GM21528 (cell line): Measurements from ENCODE around the gene SSU72.
"Not testable (repeated sequence)": the region's sequence is repeated elsewhere in the genome, so short reads cannot be mapped to it uniquely, and the experiment has no call there.

Experiments used
- ATAC-seq: cut with Tn5 transposase; IDR thresholded peaks from one replicate; pipeline ENCODE4 v1.9.1; 2021; ENCODE audit warnings: mild to moderate bottlenecking, moderate library complexity; ENCODE audit not compliant: unreplicated experiment, low FRiP score

SSU72 gene

DNA sequence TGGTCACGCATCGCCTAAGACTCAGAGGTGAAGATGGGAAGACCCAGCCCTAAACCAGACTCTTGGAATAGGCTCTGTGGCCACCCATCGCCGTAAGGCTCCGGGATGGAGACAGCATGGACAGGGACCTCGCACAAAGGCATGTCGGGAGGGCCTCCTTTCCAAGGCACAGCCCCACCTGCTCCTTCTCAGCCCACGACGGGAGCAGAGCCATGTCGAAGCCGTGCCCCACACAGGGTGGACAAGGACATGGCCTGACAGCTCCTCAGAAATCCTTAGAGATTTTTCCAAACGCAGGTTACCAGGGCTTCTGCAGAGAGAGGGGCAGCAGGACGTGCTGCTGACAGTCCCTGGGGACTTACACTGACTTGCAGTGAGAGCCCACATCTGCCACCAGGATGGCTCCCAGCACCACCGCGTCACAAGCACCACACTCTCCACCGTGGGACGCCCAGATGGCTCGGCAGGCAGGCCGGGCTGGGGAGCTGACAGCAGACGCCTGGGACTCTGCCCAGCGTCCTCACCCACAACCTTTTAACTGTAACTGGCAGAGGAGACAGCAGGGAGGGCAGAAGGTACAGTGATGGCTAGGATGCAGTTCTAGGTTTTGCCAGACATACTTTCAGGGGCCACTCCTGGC, 12.0 kb downstream of the SSU72 start:
- no peak for ATAC-seq

DNA sequence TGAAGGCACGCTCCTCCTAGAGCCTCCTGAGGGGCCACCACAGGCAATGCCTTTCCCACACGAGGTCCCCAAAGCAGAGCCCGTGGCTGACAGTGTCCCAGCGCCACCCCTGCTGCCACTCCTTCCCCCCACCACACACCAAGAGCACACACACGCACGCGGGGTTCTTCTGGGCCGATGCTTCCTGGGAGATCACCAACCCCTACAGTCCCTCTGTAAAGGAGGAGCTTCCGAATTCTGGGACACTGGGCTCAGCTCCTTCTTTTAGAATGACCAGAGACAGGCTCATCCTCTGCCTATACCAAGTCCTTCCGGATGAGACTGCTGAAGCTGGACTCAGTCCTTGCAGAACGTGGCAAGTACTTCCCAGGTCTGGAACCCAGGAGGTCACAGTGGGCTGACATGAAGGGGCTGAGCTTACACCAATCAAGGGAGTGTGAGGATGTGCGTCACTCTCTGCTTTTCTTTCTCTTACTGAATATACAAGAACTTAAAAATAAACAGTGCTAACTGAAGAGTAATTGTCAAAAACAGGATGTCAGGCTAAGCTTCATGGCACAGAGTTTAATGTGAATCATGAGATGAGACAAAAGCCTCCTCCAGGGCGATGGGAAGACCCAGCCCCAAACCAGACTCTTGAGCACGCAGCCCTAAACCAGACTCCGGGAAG, 12.7 kb downstream of the SSU72 start:
- ATAC-seq: no peak

DNA sequence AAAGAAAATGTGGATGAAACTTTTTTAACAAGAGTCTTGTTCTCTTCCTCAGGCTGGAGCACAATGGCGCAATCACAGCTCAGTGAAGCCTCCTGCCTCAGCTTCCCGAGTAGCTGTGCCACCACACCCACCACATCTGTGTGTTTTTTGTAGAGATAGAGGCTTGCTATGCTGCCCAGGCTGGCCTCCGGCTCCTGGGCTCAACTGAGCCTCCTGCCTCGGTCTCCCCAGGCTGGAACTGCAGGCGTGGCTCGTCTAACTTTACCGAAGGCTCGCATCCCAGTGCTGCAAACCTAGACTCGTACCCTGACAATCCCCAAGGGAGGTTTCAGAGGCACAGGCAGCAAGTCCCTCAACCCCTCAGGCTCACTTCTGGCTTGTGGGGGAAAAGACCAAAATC, 14.5 kb downstream of the SSU72 start:
- no peak for ATAC-seq

DNA sequence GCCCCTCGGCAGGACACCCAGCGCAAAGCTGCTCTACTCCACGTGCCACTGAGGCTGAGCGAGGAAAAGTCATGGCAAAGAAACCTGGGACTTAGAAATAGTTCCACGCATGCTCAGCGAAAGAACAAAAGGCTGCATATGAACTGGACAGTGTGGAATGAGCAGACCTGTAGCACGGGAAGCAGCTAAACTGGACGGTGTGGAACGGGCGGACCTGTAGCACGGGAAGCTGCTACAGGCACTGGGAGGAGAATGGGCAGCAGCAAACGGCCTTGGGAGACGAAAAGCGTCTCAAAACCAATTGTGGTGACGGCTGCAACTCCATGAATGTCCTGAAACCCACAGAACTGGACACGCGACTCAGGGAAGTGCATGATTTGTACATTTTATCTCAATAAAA, 15.6 kb downstream of the SSU72 start:
- ATAC-seq: no peak

DNA sequence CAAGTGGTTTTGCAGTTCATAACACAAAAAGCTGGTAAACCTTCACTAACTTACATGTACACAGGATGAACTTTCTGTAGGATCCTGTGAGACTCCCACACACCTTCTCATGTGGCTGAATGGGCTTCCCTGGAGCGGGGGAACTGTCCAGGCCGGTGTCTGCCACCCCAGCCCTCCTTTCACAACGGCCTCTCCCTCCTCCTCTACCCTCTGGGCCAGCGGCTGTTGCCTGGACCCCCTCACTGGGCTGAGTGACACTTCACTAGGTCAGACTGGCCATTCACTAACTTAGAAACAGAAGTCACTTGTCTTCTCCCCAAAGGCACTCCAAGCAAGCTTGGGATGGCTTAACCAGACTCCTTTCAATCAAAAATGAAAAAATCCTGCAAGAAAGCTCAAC, 16.1 kb downstream of the SSU72 start:
- ATAC-seq: no peak

DNA sequence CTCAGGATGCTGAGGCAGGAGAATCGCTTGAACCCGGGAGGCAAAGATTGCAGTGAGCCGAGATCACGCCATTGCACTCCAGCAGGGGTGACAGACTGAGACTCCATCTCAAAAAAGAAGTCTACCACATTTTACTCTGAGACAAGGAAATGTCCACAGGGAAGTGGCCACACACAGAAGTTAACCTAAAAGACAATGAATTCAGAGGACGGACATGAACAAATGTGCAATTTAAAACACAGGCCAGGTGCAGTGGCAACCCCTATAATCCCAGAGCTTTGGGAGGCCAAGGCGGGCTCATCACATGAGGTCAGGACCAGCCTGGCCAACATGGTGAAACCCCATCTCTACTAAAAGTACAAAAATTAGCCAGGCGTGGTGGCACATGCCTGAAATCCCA, 17.0 kb downstream of the SSU72 start:
- not testable (repeated sequence) for ATAC-seq

DNA sequence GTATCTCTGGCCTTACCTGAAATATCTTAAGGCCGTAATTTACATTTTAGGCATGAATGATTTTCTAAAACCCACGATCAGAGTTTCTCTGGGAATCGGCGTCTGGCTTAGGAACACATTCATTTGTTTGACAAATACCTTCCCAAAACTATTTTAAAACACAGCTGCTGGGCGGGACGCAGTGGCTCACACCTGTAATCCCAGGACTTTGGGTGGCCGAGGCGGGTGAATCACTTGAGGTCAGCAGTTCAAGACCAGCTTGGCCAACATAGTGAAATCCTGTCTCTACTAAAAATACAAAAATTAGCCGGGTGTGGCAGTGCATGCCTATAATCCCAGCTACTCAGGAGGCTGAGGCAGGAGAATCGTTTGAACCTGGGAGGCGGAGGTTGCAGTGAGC, 17.7 kb downstream of the SSU72 start:
- ATAC-seq: not testable (repeated sequence)

DNA sequence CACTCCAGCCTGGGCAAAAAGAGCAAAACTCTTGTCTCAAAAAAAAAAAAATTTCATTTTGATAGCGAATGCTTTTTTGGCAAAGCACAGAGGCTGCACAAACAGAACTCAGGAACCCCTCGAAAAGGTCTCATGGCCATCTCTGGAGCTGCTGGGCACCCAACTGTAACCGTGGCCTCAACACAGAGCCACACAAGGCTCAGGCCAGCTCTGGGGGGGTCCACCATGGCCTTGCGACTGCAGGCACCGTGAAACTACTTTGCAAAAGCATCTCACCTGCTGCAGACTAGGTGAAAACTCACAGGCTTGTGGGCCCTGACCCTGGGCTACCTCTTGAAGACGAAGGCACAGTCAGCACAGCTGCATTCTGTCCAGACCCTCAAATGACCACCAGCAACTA, 18.2 kb downstream of the SSU72 start:
- ATAC-seq: no peak

DNA sequence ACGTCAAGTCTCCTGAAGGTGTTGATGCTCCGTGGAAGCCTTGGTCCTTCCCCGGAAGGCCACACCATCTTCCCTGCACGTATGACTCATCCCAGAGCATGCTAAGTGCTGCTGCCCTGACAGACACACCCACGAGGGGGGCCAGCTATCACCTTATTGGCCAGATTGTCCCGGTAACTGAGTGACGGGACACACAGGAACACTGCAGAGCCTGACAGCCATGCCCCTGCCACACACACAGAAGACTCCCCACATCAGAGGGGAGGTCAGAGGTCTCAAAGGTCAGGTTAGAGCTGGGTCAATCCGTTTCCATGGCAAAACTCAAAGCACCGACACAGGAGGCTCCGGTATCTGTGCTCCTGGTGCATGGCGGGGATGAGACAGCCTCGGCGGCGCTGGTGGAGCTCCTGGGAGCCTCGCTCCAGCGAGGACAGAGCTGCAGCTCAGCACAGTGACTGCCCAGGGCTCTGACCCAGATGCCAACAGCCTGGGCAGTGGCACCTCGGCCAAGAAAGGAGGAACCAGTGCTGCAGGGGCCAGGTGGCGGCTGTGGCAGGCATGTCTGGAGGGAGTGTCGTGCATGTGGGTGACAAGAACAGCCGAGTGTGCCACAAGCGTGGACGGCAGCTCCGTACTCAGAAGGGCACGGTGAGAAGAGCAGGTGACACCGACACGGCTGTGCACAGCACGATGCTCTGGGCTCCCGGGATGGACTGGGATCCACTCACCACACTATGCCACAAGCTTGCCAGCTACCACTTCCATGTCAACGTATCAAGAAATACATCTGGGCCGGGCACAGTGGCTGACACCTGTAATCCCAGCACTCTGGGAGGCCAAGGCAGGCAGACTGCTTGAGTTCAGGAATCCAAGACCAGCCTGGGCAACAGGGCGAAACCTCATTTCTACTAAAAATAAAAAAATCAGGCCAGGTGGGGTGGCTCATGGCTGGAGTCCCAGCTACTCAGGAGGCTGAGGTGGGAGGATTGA, 19.4 kb downstream of the SSU72 start:
- no peak for ATAC-seq

DNA sequence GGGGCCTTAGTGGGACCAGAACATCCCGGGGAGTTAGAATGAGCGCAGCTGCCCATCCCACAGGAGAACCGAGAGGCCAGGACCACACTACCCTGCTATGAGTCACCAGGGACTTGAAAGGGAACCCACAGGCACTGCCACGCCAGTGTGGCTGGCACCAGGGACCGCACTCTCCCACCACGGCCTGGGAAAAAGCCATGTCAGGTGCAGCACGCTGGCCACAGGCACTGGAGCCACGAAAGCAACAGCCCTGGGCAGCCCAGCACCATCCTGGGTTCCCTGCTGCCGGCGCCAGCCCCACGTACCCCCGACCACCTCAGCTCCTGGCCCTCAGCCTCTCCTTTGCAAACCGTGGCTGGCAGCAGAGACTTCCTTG, 20.1 kb downstream of the SSU72 start:
- no peak for ATAC-seq

DNA sequence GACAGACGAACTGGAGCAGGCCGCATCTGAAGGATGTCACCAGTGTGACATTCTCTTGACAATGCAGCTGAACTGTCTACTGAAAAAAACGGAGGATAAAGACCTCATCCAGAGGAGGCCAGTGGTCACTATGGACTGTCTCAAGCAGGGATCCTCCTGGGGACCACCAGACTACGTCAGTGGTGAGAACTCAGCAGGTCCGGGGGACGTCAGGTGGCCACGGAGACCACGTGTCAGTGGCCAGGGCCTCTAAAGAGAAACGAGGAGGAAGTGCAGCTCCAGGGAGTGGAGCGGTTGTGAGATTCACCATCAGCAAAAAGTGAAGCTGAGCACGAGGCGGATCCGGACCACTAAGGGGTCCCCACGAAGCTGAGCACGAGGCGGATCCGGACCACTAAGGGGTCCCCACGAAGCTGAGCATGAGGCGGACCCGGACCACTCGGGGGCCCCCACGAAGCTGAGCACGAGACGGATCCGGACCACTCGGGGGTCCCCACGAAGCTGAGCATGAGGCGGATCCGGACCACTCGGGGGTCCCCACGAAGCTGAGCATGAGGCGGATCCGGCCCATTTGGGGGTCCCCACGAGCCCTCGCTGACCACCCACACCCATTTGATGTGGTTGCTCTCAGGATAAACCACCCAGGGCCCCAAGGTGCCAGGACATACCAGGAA, 20.7 kb downstream of the SSU72 start:
- ATAC-seq: no peak

DNA sequence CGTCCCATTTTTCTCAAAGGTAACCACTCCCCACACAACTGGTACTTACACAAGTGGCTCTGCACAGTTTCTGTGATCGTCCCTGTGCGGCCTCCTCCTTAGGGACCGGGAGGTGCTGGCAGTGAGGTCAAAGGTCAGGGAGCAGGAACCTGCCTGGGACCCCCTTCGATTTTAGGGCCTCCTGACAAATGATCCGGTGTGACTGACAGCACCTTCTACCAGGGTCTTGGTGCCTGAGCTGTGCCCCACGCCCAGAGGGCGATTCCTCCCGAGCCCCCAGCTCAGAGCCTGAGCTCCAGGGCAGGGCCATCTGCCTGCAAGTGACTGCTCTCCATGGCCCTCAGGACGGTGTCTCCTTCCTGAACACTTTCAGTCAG, 22.4 kb downstream of the SSU72 start:
- no peak for ATAC-seq

DNA sequence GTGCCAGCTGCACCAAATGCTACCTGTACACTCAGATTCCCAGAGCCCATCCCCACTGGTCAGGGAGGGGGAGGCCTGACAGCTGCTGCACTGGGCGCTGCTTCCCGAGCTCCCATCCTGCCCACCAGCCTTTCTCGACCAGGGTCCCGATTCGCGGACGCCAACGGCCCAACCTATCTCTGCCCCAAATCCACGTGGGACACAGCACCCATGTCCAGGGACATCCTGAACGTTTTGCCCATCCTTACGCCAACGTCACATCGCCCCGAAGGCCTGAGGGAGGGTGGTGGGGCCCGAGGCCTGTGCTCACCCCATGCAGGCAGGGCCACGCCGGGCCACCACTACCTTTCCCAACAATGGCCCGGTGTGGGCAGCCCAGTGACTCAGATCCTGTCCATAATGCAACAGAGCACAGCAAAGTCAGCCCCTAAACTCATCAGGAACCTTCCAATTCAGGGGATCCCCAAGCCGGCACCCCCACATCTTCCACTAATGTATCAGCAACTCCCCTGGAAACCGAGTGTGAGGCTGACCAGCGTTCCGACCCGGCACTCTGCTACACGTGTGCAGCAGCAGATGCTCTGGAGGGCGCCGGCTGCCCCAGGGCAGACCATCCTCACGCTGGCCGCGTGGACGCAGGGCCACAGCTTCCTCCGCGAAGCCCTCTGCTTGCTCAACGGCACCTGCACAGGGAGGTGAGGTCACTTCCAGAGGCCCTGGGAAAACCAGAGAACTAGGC, 23.0 kb downstream of the SSU72 start:
- ATAC-seq: no peak

DNA sequence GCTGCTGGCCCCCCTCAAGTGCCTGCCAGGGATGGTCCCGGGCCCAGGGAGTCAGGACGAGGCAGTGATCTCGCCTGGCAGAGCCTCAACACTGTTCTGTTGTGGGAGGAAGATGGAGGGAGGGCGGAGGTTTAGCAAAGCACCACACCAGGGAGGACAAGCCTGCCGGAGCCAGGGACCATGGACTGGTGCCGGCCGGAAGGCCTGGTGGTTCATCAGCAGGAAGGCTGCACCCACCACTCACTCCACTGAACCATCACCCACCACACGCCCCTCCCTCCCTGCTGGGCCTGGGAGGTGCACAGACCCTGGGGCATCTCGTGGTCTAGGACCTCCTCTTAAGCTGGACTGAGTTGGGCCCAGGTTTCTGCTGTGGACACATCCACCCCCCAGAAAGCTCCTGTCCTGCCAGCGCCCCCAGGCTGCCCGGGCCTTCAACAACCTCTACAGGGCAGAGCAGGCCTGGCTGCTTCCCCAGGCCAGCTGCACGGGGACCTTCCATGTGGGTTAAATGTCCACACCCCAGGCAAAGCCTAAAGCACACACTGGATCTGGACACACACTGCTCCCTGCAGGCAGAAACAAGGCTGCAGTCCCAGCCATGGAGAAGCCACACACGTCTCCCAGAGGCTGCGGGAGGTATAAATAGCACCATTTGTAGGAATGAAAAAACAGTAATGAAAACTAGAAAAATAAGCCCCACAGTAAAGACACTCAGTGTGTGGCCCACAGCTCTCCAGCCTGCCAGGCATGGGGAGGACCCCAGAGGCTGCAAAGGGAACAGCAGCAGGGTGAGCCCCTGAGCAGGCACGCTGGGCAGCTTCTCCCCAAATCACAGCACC, 23.9 kb downstream of the SSU72 start:
- ATAC-seq: no peak

DNA sequence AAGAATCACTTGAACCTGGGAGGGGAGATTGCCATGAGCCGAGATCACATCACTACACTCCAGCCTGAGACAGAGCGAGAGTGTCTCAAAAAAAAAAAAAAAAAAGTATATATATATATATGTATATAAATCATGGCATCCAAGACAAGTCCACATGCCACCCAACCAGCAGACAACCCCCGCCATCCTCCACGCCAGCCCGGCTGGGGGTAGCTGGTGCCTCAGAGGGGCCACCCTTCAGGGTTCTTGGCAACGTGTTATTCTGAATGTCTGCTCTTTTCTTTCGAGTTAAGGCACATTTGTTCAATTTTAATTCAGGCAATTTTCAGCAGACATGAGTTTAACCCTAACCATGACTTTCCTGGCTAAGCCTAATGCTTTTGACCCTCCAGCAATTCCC, 24.6 kb downstream of the SSU72 start:
- ATAC-seq: no peak

DNA sequence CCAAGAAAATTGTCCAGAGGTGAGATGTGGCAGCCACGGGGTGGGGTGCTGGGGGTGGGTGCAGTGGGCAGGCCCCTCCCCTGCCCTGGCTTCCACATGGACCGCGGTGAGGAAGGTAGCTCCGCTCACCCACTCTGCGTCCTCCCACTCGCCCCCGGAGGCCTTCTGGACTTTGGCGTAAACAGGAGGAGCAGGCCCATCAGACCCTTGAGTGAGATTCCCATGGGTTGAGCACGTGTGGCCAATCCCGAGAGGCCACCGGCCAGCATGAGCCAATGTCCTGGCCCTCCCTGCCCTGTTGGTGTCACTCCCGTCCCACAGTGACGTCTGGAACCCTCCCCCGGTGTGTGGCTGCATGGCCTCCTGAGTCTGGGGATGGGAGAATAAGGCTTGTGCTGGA, 26.1 kb downstream of the SSU72 start:
- no peak for ATAC-seq

DNA sequence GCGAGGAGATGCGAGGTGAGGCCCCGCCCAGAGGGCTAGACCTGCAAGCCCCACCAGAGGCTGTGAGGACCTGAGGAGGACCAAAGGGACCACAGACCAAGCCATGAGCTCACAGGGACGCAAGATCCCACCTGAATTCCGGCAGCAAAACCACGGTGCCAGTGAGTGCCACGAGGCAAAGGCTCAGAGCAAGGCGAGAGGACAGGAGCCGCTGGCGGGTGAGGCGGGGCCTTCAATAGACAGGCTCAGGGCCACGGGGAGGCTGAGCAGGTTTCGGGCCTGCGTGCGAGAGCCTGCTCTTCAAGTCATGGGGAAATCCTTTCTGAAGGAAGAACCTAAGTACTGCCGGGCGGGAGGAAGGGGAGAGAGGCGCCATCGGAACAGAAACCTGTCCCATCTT, 27.2 kb downstream of the SSU72 start:
- ATAC-seq: no peak

DNA sequence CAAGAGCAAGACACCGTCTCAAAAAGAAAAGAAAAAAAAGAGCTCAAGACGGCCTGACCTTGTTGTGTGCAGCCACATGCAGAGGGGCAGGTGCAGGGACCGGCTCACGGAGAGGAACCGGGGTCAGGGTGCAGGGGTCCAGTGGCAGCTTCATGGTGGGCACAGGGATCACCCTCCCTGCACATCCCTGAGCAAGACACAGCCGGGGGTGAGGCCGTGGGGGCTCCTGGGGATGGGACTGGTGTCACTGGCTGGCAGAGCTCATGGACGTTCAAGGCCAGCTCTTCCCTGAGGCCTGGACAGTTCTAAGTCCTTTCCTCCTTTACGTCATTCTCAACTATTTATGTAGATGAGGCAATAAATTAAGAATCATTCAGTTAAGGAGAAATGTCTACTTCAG, 27.7 kb downstream of the SSU72 start:
- no peak for ATAC-seq

DNA sequence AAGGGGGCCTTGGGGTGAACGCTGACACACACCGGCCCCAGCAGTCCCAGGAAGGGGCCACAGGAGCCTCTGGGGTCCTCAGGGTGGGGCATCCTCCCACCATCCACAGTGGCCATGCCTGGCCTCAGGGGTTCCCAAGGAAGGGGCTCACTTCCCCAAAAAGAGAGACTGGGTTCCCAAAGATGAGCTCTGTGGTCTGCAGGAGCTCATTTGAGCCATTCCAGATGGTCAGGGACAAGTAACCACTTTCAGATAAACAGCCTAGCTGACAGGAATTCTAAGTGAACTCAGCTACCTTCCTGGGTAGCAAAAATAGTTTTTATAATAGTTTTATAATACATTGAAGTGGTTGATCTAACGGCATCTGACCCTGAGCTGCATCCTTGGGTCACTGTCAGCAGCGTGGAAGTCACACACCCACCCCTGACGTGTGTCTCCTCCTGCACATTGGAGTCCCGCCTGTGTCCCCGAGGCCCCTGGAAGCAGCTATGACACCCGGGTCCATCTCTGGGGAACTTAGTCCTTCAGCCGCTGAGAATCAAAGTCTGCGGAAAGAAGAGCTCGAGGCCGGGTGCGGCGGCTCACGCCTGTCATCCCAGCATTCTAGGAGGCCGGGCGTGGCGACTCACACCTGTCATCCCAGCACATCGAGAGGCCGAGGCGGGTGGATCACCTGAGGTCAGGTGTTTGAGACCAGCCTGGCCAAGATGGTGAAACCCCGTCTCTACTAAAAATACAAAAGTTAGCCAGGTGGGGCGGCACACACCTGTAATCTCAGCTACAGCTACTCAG, 28.5 kb downstream of the SSU72 start:
- no peak for ATAC-seq
